MCF 10A (cell line): Measurements from ENCODE around the gene GNA15. TPM values are rescaled to one million over a fixed set of nuclear protein-coding genes. Genes with fewer than 3 reads are reported as not detected.

ENCODE experiments used
- BruUV-seq: library from RNA; stranded (reverse); fragments of 400-500 nt; replicated peaks from 2 replicates; lab custom pipeline; 2021; lab: Mats Ljungman, UMichigan
- CTCF ChIA-PET: fragments of 300-600 bp; sonication (Branson Sonifier 250); formaldehyde crosslinking; extraction: SDS; loops from one replicate; lab custom pipeline; 2021; ENCODE audit warnings: antibody characterized with exemption, inconsistent platforms; lab: Yijun Ruan, JAX
- POLR2A ChIA-PET: fragments of 300-600, 350-650 bp; sonication (Branson Sonifier 250); formaldehyde crosslinking; extraction: SDS; loops from one replicate; lab custom pipeline; 2020; ENCODE audit warnings: antibody characterized with exemption, inconsistent platforms; lab: Yijun Ruan, JAX
- DNase-seq: peaks from one replicate; pipeline ENCODE4 v3.0.0-alpha.2; 2018; ENCODE audit not compliant: unreplicated experiment
- H3K27ac Mint-ChIP-seq: one replicate; pipeline ENCODE4 v1.8.0; 2022; ENCODE audit warnings: mild to moderate bottlenecking, low read depth, mixed read lengths; ENCODE audit not compliant: unreplicated experiment
- H3K27me3 Mint-ChIP-seq: one replicate; pipeline ENCODE4 v1.8.0; 2022; ENCODE audit warnings: mixed read lengths; ENCODE audit not compliant: insufficient read depth, unreplicated experiment
- H3K36me3 Mint-ChIP-seq: one replicate; pipeline ENCODE4 v1.8.0; 2022; ENCODE audit warnings: mild to moderate bottlenecking, moderate library complexity, mixed read lengths; ENCODE audit not compliant: insufficient read depth, unreplicated experiment
- H3K4me1 Mint-ChIP-seq: one replicate; pipeline ENCODE4 v1.8.0; 2022; ENCODE audit warnings: mixed read lengths; ENCODE audit not compliant: insufficient read depth, unreplicated experiment
- H3K4me3 Mint-ChIP-seq: one replicate; pipeline ENCODE4 v1.8.0; 2022; ENCODE audit warnings: mild to moderate bottlenecking, moderate library complexity, mixed read lengths; ENCODE audit not compliant: unreplicated experiment
- H3K9me3 Mint-ChIP-seq: one replicate; pipeline ENCODE4 v1.8.0; 2022; ENCODE audit warnings: mixed read lengths; ENCODE audit not compliant: unreplicated experiment
- intact Hi-C: fragments of 100-400 bp; cut with micrococcal nuclease; formaldehyde crosslinking; loops from 2 replicates; pipeline ENCODE4 v1.14.1; 2022
- total RNA-seq: library from RNA; stranded (reverse); gene quantifications from 2 replicates; pipeline ENCODE4 v1.2.3, GENCODE V29; 2022
- TF ChIP-seq, protein P1 (sequence below): fragments of 200-600 bp; IDR thresholded peaks from one replicate; pipeline ENCODE4 v1.8.0; 2022; ENCODE audit warnings: antibody characterized with exemption, mild to moderate bottlenecking; ENCODE audit not compliant: unreplicated experiment

The GNA15 gene
- total RNA-seq, 1 experiment from 2014 or later, result 47.1 TPM

GRCh38 chr19:3159565-3159964, 23.7 kb downstream of the GNA15 start:
- Mint-ChIP-seq H3K4me1 (peaks cover 11% of the 10 kb centered on the region), H3K27me3 (no peaks in the 10 kb centered on the region), H3K9me3 (no peaks in the 10 kb centered on the region), H3K27ac (peak overlapping the region; percentile 8), H3K36me3 (peaks cover 86% of the 10 kb centered on the region), H3K4me3 (no peak overlapping the region)
- CTCF ChIA-PET, result interaction anchor here (0.6 to 6.5 kb wide), 5 partner anchors 15 to 203 kb away, joined by 3 to 70 read pairs (median 4); no protein-coding TSS in a partner anchor
- DNase-seq, result no peak
- TF ChIP-seq, protein P1, sequence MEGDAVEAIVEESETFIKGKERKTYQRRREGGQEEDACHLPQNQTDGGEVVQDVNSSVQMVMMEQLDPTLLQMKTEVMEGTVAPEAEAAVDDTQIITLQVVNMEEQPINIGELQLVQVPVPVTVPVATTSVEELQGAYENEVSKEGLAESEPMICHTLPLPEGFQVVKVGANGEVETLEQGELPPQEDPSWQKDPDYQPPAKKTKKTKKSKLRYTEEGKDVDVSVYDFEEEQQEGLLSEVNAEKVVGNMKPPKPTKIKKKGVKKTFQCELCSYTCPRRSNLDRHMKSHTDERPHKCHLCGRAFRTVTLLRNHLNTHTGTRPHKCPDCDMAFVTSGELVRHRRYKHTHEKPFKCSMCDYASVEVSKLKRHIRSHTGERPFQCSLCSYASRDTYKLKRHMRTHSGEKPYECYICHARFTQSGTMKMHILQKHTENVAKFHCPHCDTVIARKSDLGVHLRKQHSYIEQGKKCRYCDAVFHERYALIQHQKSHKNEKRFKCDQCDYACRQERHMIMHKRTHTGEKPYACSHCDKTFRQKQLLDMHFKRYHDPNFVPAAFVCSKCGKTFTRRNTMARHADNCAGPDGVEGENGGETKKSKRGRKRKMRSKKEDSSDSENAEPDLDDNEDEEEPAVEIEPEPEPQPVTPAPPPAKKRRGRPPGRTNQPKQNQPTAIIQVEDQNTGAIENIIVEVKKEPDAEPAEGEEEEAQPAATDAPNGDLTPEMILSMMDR, result no peak
- POLR2A ChIA-PET, result interaction anchor here (0.6 to 2.5 kb wide), 3 partner anchors 23 to 209 kb away, joined by 3 to 9 read pairs (median 4); partner anchors contain the start of gene GNA15
- intact Hi-C loops, result no loop called here
- no TSS peak for BruUV-seq

DNA sequence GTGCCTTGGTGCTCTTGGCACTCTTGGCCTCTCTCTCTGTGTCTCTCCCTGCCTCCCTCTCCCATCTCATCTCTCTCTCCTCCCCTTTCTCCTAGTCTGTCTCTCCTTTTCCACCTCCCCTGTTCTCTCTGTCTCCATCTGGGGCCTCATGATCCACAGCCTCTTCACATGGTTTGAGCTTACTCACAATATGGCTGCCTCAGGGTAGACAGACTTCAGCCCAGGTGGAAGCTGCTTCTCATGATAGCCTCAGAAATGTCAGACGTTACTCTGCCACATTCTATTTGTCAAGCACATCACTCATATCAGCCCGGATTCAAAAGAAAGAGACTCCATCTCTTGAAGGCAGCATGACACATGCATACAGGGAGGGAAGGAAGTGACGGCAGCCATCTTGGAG, 24.4 kb downstream of the GNA15 start:
- peaks cover 11% of the 10 kb centered on the region for H3K4me1 Mint-ChIP-seq
- no TSS peak for BruUV-seq
- ChIA-PET CTCF (interaction anchor here (1.3 to 6.5 kb wide), 2 partner anchors 31 to 85 kb away, joined by 5 to 70 read pairs; no protein-coding TSS in a partner anchor), POLR2A (interaction anchor here (1.2 to 2.5 kb wide), 3 partner anchors 16 to 209 kb away, joined by 3 to 9 read pairs (median 4); partner anchors contain the start of gene GNA15)
- peak overlapping the region; percentile 8 for H3K27ac Mint-ChIP-seq
- intact Hi-C loops, result loop anchor here (5.0 kb wide), 1 partner anchor 208 kb away; no protein-coding TSS in a partner anchor
- H3K4me3 Mint-ChIP-seq, result no peak overlapping the region
- no peaks in the 10 kb centered on the region for H3K27me3 Mint-ChIP-seq
- H3K9me3 Mint-ChIP-seq, result no peaks in the 10 kb centered on the region
- no peak for DNase-seq
- H3K36me3 Mint-ChIP-seq, result peaks cover 84% of the 10 kb centered on the region
- TF ChIP-seq, protein P1, result no peak

GRCh38 chr19:3161453-3161852, 25.6 kb downstream of the GNA15 start:
- TF ChIP-seq, protein P1, result no peak
- intact Hi-C loops, result loop anchor here (5.0 kb wide), 1 partner anchor 209 kb away; no protein-coding TSS in a partner anchor

DNA sequence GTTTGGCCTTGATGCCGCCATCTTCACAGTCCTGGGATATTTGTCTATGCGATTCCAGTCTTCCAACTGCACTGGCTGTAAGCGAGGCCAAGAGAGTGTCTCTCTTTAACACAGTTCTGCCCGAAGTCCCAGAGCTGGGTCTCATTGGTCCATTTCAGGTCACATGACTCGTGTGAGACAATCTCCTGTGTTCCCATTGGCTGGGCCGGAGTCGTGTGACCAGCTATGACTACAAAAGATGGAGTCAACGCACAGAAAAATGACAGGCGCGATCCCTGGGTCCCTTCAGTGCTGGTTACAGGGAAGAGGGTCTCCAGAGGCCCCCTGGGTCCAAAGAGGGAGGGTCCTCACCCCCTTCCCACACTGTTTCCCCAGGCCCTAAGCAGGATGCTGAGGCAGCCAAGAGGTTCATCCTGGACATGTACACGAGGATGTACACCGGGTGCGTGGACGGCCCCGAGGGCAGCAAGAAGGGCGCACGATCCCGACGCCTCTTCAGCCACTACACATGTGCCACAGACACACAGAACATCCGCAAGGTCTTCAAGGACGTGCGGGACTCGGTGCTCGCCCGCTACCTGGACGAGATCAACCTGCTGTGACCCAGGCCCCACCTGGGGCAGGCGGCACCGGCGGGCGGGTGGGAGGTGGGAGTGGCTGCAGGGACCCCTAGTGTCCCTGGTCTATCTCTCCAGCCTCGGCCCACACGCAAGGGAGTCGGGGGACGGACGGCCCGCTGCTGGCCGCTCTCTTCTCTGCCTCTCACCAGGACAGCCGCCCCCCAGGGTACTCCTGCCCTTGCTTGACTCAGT, 26.8 kb downstream of the GNA15 start:
- TF ChIP-seq, protein P1, result no peak
- no peak overlapping the region for H3K4me3 Mint-ChIP-seq
- POLR2A ChIA-PET, result interaction anchor here (0.7 to 1.8 kb wide), 4 partner anchors 33 to 99 kb away, joined by 3 to 16 read pairs (median 4); no protein-coding TSS in a partner anchor
- DNase-seq, result peak; percentile 44
- H3K27me3 Mint-ChIP-seq, result no peaks in the 10 kb centered on the region
- peaks cover 77% of the 10 kb centered on the region for H3K36me3 Mint-ChIP-seq
- intact Hi-C loops, result loop anchor here (1.0 to 5.0 kb wide), 3 partner anchors 33 to 210 kb away; no protein-coding TSS in a partner anchor
- peaks cover 5% of the 10 kb centered on the region for H3K4me1 Mint-ChIP-seq
- BruUV-seq, result no TSS peak
- CTCF ChIA-PET, result interaction anchor here (0.6 to 6.5 kb wide), 15 partner anchors 9 to 1091 kb away, joined by 3 to 70 read pairs (median 4); no protein-coding TSS in a partner anchor
- H3K9me3 Mint-ChIP-seq, result no peaks in the 10 kb centered on the region
- no peak overlapping the region for H3K27ac Mint-ChIP-seq

More at GRCh38 chr19:3161453-3161852, 25.6 kb downstream of the GNA15 start:
- Mint-ChIP-seq H3K9me3 (no peaks in the 10 kb centered on the region), H3K27ac (peak overlapping the region; percentile 76), H3K27me3 (no peaks in the 10 kb centered on the region), H3K4me1 (peaks cover 5% of the 10 kb centered on the region), H3K36me3 (peaks cover 87% of the 10 kb centered on the region), H3K4me3 (no peak overlapping the region)
- POLR2A ChIA-PET, result interaction anchor here (1.0 to 2.5 kb wide), 5 partner anchors 14 to 32 kb away, joined by 3 to 16 read pairs (median 3); partner anchors contain the start of gene GNA15
- no TSS peak for BruUV-seq
- DNase-seq, result peak; percentile 47
- CTCF ChIA-PET, result interaction anchor here (0.7 to 6.5 kb wide), 10 partner anchors 9 to 210 kb away, joined by 3 to 70 read pairs (median 4); no protein-coding TSS in a partner anchor
